ENCODE data around the gene MYO1B. TPM values are rescaled to one million over a fixed set of nuclear protein-coding genes. Genes with fewer than 3 reads are reported as not detected.

Gene MYO1B
- total RNA-seq, 1 experiment from 2014 or later, result 43.2 TPM

DNA sequence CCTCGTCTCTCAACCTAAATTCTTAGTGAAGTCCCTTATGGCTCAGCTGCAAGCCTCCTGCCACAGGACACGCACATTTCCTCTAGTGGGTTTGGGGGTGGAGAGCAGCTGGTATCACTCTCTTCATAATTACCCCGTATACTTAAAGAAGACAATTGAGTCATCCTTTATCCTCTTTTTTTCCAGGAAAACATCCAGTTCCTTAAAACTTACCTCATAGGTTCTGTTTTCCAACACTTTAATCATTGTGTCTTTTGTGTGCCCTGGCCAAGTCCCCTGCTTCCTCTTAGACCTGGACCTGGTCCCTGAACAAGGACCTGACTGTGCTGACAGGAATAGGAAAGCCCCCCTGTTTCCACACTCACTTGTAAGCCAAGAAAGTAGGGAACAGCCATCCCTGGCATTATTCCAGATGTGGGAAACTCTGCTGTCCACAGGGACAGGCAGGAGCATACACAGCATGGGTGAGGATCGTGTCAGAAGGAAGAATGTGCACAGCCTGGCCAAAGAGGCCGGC is 42.3 kb upstream of the MYO1B start:
- no peak overlapping the region for H3K9ac ChIP-seq (ENCODE audit: extremely low read depth, insufficient read length, low read length)
- no peak overlapping the region for H3K4me2 ChIP-seq (ENCODE audit: insufficient read depth, insufficient read length, low read length)
- peaks cover 0 to 3% of the 10 kb centered on the region in 2 experiments; a peak in 2 of 4 replicates for H3K4me1 Mint-ChIP-seq
- no peaks in the 10 kb centered on the region for H3K4me1 ChIP-seq (ENCODE audit: insufficient read depth, low read length)
- no peak overlapping the region for H2BK12ac ChIP-seq (ENCODE audit: insufficient read length, low read depth, low read length)
- no peak overlapping the region for H2BK5ac ChIP-seq (ENCODE audit: insufficient read length, low read length)
- H2AK5ac ChIP-seq (ENCODE audit: insufficient read length, low read length), result no peak overlapping the region
- no peak overlapping the region for H4K8ac ChIP-seq (replicated peaks; ENCODE audit: insufficient read length, low read depth, low read length)
- H3K27me3 Mint-ChIP-seq (ENCODE audit: low read depth), result no peaks in the 10 kb centered on the region
- H4K91ac ChIP-seq (ENCODE audit: insufficient read length, low read depth, low read length), result no peak overlapping the region
- no peaks in the 10 kb centered on the region; a peak in 2 of 7 replicates for H3K36me3 Mint-ChIP-seq (ENCODE audit: insufficient read depth in 1 of 3, low read depth in 3 of 3)
- no peak overlapping the region for H2BK120ac ChIP-seq (ENCODE audit: low read depth, low read length, poor library complexity, severe bottlenecking)
- H3K23me2 ChIP-seq (ENCODE audit: insufficient read length, low read depth, low read length, poor library complexity, severe bottlenecking), result no peaks in the 10 kb centered on the region
- H3K9me3 Mint-ChIP-seq, result no peaks in the 10 kb centered on the region
- H2BK20ac ChIP-seq (ENCODE audit: low read depth, low read length, poor library complexity, severe bottlenecking), result no peak overlapping the region
- no peaks in the 10 kb centered on the region for H4K20me1 ChIP-seq (ENCODE audit: control insufficient read depth, insufficient read depth, insufficient read length)
- no peak overlapping the region for H3K14ac ChIP-seq (ENCODE audit: insufficient read depth, low read length)
- H3K4ac ChIP-seq (ENCODE audit: low read depth, low read length), result no peak overlapping the region
- no peak overlapping the region for H2BK15ac ChIP-seq (ENCODE audit: low read depth, low read length)
- H3K27ac Mint-ChIP-seq, result no peak overlapping the region
- H2AFZ ChIP-seq (ENCODE audit: low read length), result no peak overlapping the region
- H3T11ph ChIP-seq (ENCODE audit: low read length), result no peak overlapping the region
- H3K4me3 Mint-ChIP-seq, result no peak overlapping the region
- H3K18ac ChIP-seq (ENCODE audit: insufficient read length, low read depth, low read length), result no peak overlapping the region
- no CpG with 5 or more reads among the region's 5 CpGs for WGBS (ENCODE audit: extremely low coverage, insufficient read length, low lambda C conversion rate)
- H4K5ac ChIP-seq (ENCODE audit: insufficient read length, low read depth, low read length), result no peak overlapping the region
- H3K27ac ChIP-seq (ENCODE audit: insufficient read length, low read depth, low read length), result no peak overlapping the region
- no peaks in the 10 kb centered on the region for H3K79me1 ChIP-seq (ENCODE audit: insufficient read depth, low read depth, low read length, poor library complexity, severe bottlenecking)
- DNase-seq, result no peak
- no peak overlapping the region for H3K56ac ChIP-seq (ENCODE audit: insufficient read length, low read depth, low read length)
- H3K23ac ChIP-seq (ENCODE audit: insufficient read length, low read depth, low read length), result no peak overlapping the region
- no peaks in the 10 kb centered on the region for H3K9me3 ChIP-seq (ENCODE audit: control insufficient read depth, low read depth, low read length)
- no peaks in the 10 kb centered on the region for H3K79me2 ChIP-seq (ENCODE audit: insufficient read depth, low read length)
- TF ChIP-seq, protein P1, sequence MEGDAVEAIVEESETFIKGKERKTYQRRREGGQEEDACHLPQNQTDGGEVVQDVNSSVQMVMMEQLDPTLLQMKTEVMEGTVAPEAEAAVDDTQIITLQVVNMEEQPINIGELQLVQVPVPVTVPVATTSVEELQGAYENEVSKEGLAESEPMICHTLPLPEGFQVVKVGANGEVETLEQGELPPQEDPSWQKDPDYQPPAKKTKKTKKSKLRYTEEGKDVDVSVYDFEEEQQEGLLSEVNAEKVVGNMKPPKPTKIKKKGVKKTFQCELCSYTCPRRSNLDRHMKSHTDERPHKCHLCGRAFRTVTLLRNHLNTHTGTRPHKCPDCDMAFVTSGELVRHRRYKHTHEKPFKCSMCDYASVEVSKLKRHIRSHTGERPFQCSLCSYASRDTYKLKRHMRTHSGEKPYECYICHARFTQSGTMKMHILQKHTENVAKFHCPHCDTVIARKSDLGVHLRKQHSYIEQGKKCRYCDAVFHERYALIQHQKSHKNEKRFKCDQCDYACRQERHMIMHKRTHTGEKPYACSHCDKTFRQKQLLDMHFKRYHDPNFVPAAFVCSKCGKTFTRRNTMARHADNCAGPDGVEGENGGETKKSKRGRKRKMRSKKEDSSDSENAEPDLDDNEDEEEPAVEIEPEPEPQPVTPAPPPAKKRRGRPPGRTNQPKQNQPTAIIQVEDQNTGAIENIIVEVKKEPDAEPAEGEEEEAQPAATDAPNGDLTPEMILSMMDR (conservative IDR thresholded peaks at IDR 0.05), result no peak
- no peaks in the 10 kb centered on the region for H3K27me3 ChIP-seq (ENCODE audit: insufficient read depth, low read length)

Data from H9 (cell line).